Stimulated activated CD4-positive, alpha-beta T cell treated with anti-CD3 and anti-CD28 coated beads, TNF-alpha, amount 100 ng/mL, for 1 hour (primary cell): ENCODE results near the gene SFPQ.
"Not testable (repeated sequence)": the region's sequence is repeated elsewhere in the genome, so short reads cannot be mapped to it uniquely, and the experiment has no call there.

Experiments used
- DNase-seq, 3 donors: peaks; one replicate each; pipeline ENCODE4 v3.0.0-alpha.2; 2020; ENCODE audit warnings: low read depth in 3 of 3, low spot score in 1 of 3

SFPQ gene, protein sequence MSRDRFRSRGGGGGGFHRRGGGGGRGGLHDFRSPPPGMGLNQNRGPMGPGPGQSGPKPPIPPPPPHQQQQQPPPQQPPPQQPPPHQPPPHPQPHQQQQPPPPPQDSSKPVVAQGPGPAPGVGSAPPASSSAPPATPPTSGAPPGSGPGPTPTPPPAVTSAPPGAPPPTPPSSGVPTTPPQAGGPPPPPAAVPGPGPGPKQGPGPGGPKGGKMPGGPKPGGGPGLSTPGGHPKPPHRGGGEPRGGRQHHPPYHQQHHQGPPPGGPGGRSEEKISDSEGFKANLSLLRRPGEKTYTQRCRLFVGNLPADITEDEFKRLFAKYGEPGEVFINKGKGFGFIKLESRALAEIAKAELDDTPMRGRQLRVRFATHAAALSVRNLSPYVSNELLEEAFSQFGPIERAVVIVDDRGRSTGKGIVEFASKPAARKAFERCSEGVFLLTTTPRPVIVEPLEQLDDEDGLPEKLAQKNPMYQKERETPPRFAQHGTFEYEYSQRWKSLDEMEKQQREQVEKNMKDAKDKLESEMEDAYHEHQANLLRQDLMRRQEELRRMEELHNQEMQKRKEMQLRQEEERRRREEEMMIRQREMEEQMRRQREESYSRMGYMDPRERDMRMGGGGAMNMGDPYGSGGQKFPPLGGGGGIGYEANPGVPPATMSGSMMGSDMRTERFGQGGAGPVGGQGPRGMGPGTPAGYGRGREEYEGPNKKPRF

DNA sequence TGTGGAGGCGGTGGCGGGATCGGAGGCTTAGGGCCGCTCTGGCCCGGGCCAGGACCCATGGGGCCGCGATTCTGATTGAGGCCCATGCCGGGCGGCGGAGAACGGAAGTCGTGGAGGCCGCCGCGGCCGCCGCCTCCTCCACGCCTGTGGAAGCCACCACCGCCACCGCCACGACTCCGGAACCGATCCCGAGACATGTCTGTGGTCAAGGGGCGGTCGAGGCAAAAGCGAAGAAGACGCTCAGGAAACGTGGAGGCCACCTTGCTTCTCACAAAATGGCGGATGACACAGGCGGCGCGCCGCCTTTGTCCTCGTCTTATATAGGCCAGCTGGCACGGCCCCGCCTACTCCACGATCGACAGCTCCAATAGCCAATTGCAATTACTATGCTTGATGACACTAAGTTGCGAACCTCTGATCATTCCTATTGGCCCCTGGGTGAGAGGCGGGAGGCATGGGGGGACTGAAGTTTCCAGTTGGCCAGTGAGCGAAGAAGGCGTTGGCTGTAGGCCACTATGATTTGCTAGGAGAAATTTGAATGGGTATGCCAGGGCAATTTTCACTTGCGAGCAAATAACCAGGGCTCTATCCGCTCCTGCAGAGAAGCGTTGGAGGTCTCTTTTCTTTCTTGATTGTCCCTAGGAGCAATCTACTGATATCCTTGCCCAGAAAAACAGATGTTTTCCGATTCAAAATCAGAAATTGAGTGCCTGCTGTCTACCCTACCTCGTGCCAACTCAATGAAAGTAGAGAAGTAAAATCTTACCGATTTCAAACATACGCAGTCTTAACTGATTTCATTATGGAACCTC lies at the start of gene SFPQ:
SFPQ (minus strand) TSS at position 293 of the 812 bp plus-strand sequence; CDS start at position 197, 96 bp downstream.
- DNase-seq: peak; percentile 90 to 98 (median 97)

DNA sequence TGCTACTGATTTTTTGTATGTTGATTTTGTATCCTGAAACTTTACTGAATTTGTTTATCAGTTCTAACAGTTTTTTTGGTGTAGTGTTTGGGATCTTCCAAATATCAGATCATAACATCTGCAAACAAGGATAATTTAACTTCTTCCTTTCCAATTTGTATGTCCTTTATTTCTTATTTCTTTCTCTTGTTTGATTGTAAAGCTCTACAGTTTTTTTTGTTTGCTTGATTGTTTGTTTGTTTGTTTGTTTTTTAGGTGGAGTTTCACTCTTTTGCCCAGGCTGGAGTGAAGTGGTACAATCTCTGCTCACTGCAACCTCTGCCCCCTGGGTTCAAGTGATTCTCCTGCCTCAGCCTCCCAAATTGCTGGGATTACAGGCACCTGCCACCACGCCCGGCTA lies 43.8 kb upstream of the SFPQ start:
- DNase-seq: not testable (repeated sequence)

DNA sequence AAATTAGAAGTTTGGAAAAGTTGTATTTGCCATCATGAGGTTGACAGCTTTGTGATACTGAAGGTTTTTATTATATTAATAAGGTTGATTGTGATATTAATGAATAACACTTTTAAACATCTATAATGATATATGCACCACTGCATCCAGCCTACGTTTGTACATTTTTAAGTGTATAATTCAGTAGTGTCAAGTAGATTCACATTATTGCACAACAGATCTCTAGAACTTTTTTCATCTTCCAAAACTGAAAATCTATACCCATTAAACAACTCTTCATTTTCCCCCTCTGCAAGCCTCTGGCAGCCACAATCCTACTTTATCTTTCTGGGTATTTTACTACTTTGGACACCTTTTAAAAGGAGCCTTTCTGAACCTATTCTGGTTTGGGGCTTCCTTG lies 38.3 kb upstream of the SFPQ start:
- DNase-seq: no peak

DNA sequence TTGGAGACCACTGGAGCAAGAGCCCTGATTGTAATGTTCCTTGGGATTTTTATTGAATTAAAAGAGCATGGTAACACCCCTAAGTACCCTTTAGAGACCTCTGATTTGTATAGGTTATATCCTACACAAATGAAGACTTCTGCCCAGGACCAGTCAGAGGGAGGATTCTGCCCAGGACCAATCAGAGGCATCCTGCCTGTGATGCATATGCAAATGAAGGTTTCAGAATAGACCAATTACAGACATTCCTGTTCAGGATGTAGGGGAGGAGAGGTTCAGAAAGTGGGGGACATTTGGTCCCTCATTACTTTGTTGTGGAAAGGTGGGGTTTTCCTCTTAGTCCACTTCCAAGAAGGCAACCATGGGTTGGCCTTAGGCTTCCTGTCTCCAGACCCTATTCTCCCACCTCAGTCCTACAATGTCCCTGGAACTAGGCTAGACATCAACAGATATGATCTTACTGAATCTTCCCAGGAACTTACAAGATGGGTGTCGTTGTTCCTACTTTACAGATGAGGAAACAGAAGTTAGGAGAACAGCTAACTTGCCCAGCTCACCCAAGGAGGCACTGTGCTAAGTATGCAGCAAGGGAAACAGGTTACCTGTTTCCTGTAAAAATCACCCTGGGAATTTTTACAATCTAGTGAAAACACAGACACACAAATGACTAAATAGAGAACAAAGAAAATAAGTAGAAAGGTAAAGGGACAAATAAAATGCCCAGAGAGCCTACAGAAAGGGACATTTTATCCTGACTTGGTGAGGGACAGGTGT lies 36.8 kb upstream of the SFPQ start:
- no peak for DNase-seq

DNA sequence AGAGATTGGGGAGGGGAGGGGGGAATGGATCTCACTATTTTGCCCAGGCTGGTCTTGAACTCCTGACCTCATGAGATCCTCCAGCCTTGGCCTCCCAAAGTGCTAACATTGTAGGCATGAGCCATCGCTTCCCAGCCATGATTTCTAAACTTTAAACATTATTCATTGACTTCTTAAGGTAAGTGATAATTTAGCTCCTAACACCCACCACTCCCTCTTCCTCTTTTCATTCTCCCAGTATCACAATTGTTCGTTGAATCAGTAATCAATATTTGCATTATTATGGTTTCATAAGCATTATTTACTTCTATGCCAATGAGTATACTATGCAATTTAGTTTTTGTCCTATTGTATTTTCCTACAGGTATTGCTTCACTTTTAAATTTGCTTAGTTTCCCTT lies 33.6 kb upstream of the SFPQ start:
- DNase-seq: no peak

DNA sequence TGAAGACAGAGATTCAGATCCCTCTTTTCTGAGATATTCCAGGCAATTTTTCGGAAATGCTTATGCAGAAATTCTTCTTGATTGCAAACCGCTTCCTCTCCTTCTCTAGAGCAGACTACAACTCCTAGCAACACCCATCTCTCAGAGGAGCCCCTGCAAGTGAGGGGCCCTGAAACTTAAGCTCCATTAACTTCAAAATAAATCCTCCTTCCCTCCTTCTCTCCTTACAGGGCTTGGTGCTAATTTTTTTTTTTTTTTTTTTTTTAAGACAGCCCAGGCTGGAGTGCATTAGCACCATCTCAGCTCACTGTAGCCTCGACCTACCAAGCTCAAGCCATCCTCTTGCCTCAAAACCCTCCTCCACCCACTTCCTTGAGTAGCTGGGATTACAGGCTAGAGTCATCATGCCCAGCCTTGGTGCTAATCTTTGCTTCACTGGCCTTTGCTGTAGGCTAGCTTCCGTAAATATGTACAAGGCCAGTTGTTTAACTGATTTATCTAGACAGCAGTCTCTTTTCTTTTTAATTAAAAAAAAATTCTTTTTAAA lies 30.2 kb upstream of the SFPQ start:
- no peak for DNase-seq

DNA sequence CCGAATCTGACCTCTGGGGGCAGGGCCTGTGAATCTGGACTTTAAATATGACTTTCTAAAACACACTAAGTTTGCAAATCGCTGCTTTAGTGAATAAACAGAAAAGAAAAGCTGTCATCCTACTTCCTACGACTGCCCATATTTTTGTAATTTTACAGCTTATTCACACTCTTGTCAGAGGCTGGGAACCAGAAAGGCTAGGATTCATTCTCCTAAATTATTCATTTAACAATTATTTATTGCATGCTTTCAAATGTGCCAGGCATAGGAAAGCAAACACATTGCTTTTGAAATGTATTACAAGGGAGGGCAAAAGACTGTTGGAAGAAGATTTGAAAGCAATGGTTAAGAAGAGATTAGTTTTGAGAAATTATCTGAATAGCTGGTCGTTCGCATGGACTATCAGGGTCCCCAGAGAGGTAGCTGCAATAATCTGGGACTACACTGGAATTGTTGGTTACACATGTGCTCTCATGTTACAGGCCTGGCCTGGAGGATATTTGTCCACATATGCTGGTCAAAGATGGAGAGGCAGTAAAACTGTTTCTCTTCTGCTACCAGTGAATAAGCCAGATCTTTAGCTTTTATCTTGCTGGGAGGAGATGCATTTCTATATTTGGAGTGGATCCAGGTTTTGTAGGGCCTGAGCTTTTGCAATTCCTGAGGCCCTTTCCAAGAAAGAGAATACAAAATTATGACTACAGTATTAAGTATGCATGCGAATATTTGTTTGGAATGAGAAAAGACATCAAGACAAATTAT lies 29.6 kb upstream of the SFPQ start:
- DNase-seq: no peak

DNA sequence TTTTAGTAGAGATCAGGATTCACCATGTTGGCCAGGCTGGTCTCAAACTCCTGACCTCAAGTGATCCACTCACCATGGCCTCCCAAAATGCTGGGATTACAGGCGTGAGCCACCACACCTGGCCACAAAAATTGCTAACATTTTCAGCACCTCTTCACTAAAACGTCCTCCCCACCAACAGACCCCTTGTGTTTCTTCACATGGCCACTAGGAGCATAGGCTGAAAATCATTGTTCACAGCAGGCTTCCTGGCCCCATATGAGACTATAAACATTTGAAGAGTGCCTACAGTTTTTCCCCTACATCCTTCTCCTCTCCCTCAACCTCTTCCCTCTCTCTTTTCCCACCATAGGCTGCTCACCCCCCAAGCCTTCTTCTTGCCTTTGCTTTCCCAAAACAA lies 28.0 kb upstream of the SFPQ start:
- DNase-seq: no peak

DNA sequence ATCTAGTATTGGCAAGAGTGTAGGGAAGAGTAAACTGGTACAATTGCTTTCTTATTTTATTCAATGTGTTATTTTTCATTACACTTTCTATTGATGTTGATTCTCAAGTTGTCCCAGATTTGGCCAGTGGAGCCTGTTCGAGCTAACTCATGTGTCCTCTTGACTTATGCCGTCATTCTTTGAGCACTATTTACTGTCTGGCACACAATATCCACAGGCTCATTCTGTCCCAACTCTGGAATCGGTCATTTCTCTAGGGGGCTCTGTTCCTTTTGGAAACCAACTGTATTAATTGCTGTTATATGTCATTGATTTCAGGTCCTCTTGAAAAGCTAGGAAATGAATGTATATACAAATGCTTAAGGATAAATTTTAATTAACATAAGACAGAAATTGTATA lies 22.4 kb upstream of the SFPQ start:
- DNase-seq: no peak

DNA sequence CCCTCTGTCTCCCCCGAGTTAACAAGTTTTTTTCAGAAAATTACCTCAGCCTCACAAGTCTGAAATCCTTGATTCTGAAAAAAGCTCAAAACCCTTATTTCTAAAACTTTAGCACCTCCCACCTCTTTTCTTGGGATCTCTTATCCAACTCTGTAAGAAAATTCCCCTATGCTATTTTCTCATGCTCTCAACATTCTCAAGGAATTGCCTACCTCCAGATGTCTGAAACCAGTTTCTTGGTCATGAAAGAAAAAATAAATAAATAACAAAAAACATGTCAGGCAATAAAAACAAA lies 18.1 kb upstream of the SFPQ start:
- DNase-seq: no peak

DNA sequence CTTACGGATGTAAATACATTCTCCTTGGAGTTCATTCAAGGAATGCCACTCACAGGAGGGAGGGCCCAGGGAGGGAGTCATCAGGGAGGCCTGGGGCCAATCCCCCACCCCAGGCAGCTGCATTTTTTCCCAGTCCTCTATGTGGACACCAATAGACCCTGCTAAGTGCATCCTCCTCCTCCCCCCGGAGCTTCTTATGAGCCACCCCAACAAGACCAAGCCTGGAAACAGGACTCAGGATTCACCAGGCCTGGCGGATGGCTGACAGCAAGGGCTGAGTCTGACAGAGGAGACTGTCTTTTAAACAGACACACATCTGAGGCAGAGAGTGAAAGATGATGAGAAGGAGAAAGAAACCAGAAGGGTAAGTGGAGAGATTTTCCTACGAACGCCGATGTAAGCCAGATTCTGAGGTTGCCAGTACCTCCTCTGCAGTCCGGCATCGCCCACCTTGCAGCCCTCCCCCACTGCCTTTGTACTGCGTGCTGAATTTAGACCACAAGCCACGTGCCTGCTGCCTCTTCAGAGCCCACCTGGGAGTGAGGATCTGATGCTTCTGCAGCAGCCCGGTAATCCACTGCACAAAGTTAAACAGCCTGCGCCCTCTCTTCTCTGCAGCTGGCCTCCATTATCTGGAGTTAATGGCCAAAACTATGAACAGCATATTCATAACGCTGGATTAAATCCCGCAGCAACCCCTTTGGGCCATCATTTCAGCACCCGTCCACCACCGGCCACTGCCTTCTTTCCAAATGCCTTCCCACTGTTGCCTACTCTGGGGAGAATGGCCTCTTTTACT lies 17.6 kb upstream of the SFPQ start:
- no peak for DNase-seq

DNA sequence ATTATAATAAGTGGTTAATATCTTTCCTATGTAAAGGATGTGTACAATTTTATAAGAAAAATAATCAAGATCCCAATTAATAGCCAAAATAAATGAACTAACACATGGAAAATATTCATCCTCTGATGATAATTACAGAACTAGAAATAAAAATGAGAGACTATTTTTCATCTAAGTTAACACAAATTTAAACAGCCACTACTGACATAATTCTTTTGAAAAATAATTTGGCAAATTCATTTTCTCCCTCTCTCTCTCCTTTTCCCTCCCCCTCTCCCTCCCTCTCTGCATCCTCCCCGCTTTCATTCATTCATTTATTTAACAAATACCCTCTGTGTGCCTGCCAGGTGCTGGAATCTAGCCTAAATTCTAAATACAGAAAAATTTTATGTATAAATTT lies 10.3 kb upstream of the SFPQ start:
- no peak for DNase-seq

DNA sequence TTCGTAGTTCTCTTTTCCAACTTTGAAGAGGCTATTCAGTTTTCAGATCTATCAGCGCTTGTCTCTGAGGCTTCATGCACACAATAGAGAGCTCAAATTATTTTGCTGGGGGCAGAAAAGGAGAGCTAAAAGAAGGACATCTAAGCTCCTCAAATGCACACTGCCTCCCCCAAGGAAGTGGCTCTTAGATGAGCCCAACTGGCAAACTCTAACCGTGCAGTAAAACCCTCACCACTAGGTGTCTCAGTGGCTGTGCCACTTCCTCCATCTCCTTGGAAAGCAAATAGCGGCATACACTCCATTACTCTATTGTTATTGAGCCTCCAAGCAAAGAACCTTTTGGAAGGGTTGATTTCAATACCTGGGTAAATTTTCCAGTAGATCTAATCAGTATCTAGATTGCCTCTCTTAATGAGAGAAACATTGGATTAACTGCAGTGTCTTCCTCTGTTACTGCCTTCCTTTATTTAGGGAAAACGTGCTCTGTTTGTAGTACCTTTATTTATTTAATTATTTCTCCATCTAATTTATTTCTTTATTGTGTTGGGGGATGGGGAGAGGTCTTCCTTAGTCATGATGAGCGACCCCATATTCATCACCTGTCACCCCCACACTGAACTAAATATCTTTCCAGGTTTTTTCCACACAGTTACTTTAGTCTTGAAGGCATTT lies 9.2 kb upstream of the SFPQ start:
- peak; percentile 23 to 39 (median 39) for DNase-seq

DNA sequence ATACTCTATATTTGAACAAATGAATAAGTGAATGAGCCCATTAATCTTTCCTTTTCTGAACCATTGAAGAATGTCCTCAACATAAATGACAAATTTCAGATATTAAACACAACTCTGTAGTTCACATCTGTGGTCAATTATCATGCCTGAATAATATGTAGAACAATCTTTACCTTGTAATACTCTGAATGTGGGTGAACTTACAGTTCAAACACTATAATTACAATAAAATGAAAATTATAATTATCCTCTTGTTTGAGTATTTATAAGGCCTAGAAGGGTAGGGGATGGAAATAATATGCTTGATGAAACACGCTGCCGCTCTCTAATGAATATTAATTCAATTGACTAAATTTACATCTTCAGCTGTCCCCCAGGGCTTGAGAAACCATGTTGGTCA lies 8.7 kb upstream of the SFPQ start:
- DNase-seq: no peak

DNA sequence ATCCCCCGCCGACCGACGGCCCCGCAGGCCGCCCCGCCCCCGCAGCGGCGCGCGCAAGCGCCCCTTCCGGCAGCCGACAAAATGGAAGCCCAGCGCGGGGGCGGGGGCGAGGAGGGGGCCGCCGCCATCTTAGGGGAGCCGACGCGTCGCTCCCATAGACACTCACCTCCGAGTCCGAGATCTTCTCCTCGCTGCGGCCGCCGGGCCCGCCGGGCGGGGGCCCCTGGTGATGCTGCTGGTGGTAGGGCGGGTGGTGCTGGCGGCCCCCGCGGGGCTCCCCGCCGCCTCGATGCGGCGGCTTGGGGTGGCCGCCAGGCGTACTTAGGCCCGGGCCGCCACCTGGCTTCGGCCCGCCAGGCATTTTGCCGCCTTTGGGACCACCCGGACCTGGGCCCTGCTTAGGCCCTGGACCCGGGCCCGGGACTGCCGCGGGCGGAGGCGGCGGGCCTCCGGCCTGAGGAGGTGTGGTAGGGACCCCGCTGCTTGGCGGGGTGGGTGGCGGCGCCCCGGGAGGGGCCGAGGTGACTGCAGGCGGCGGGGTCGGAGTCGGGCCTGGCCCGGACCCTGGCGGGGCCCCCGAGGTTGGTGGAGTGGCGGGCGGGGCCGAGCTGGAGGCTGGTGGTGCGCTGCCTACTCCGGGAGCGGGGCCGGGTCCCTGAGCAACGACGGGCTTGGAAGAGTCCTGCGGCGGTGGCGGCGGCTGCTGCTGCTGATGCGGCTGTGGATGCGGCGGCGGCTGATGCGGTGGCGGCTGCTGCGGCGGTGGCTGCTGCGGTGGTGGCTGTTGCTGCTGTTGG lies 691 bp downstream of the SFPQ start:
- DNase-seq: peak; percentile 64 to 91 (median 79)

DNA sequence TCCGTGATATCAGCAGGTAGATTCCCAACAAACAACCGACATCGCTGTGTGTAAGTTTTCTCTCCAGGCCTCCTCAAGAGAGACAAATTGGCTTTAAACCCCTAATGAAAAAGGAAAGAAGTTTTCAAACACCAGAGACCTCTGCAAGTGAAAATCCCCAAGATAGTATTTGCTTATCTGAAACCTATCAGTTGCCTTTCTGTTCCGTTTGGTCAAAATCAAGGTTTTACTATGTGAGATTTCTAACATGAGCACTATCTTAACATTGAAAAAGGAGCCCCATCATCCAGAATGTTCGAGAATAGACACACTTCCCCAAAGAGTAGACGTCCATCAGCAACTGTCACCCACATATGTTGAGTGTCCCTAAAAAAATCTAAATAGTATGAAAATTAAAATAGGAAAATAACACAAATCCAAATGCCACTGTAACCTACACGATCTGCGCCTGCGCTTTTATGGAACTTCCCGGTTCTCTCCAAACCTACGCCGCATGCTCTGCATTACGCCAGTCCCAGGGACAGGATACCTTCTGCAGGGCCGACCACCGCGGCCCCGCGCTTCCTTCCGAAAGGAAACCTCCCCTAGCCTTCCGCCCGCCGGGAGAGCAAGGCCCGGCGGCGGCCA lies 1.4 kb downstream of the SFPQ start:
- DNase-seq: no peak

DNA sequence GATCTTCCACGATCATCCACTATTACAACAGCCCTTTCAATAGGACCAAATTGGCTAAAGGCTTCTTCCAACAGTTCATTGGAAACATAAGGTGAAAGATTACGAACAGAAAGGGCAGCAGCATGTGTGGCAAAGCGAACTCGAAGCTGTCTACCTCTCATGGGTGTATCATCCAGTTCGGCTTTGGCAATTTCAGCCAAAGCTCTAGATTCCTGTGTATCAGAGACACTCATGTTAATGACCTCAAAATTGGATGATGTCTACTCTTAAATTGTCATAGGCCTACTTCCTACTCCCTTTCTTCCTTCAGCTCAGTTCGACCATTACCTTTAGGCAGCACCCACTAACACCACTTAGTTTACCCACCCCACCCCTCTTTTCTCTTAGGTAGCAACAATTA lies 2.2 kb downstream of the SFPQ start:
- DNase-seq: no peak
